MM.1S (cell line): ENCODE measurements around the gene PDGFD.

ENCODE experiments used
- DNase-seq: peaks from one replicate; pipeline ENCODE4 v3.0.0-alpha.2; 2015
- H2AFZ ChIP-seq: fragments of 300-600 bp; sonication (generic); 2 replicates; pipeline ENCODE4 v1.6.0; 2016; ENCODE audit warnings: antibody characterized with exemption, low read length
- H3F3A ChIP-seq: fragments of 300-600 bp; sonication (generic); 2 replicates; pipeline ENCODE4 v1.6.1; 2016; ENCODE audit warnings: mild to moderate bottlenecking, antibody characterized with exemption, low read length, moderate library complexity, mixed read lengths; ENCODE audit not compliant: insufficient read depth
- H3K27ac ChIP-seq: fragments of 300-600 bp; sonication (generic); 2 replicates; pipeline ENCODE4 v1.5.1; 2016; ENCODE audit warnings: mild to moderate bottlenecking, low read length
- H3K27me3 ChIP-seq: fragments of 300-600 bp; sonication (generic); replicated peaks from 2 replicates; pipeline ENCODE4 v1.6.0; 2016; ENCODE audit warnings: low read length; ENCODE audit not compliant: insufficient read depth
- H3K36me3 ChIP-seq: fragments of 300-600 bp; sonication (generic); replicated peaks from 2 replicates; pipeline ENCODE4 v1.6.1; 2016; ENCODE audit warnings: mild to moderate bottlenecking, low read length, mixed read lengths; ENCODE audit not compliant: insufficient read depth
- H3K4me1 ChIP-seq: fragments of 300-600 bp; sonication (generic); 2 replicates; pipeline ENCODE4 v1.6.1; 2016; ENCODE audit warnings: low read length, mixed read lengths
- H3K4me2 ChIP-seq: fragments of 300-600 bp; sonication (generic); 2 replicates; pipeline ENCODE4 v1.6.0; 2016; ENCODE audit warnings: low read depth, low read length
- H3K4me3 ChIP-seq: fragments of 300-600 bp; sonication (generic); 2 replicates; pipeline ENCODE4 v1.5.1; 2016; ENCODE audit warnings: low read length, mixed read lengths
- H3K79me2 ChIP-seq: fragments of 300-600 bp; sonication (generic); 2 replicates; pipeline ENCODE4 v1.6.1; 2016; ENCODE audit warnings: mixed run types, low read length, mixed read lengths
- H3K9ac ChIP-seq: fragments of 300-600 bp; sonication (generic); 2 replicates; pipeline ENCODE4 v1.6.1; 2016; ENCODE audit warnings: low read length, mixed read lengths
- H3K9me2 ChIP-seq: fragments of 300-600 bp; sonication (generic); replicated peaks from 2 replicates; pipeline ENCODE4 v1.6.1; 2016; ENCODE audit warnings: mild to moderate bottlenecking, low read length, mixed read lengths; ENCODE audit not compliant: insufficient read depth
- H3K9me3 ChIP-seq: fragments of 300-600 bp; sonication (generic); replicated peaks from 2 replicates; pipeline ENCODE4 v1.6.1; 2016; ENCODE audit warnings: mild to moderate bottlenecking, low read length, mixed read lengths; ENCODE audit not compliant: insufficient read depth
- H4K20me1 ChIP-seq: fragments of 300-600 bp; sonication (generic); 2 replicates; pipeline ENCODE4 v1.6.1; 2016; ENCODE audit warnings: mild to moderate bottlenecking, low read length, moderate library complexity, mixed read lengths; ENCODE audit not compliant: insufficient read depth
- CTCF ChIP-seq: fragments of 300-600 bp; sonication (generic); IDR thresholded peaks from 2 replicates; pipeline ENCODE4 v1.5.1; 2016; ENCODE audit warnings: antibody characterized with exemption, low read length, mixed read lengths
- EZH2 ChIP-seq: fragments of 300-600 bp; sonication (generic); optimal IDR thresholded peaks from 2 replicates; pipeline ENCODE3; 2017; ENCODE audit warnings: low read depth, mild to moderate bottlenecking, antibody characterized with exemption, low read length, mixed read lengths
- EZH2phosphoT487 ChIP-seq: fragments of 300-600 bp; sonication (generic); IDR thresholded peaks from 2 replicates; pipeline ENCODE4 v1.6.1; 2018; ENCODE audit warnings: antibody characterized with exemption, low read length

The PDGFD gene

GRCh38 chr11:103881584-103881983 lies 282.4 kb downstream of the PDGFD start:
- no peak overlapping the region for H3K4me2 ChIP-seq

DNA sequence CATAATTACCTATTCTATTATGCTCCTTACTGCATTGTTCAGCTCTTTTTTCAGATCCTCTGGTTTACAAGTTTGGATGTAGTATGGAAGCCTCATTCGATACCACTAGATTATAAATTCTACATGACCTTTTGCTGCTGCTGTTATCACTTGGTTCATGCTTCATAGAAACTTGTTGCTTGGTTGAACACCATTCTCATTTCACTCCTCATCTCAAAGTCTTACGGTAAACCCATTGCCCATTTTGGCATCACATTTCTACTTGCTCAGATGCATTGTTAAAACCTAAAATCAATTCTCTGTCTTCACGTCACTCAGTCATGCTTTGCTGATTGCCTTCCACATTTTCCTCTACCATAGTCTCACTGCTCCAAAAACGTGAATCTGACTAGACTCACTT lies 283.0 kb downstream of the PDGFD start:
- no peak overlapping the region for H3K27ac ChIP-seq
- no peak for DNase-seq
- H3K79me2 ChIP-seq, result no peaks in the 10 kb centered on the region
- TF ChIP-seq CTCF (no peak), EZH2 (no peak), EZH2phosphoT487 (no peak)
- no peak overlapping the region for H3K9ac ChIP-seq
- H3K4me3 ChIP-seq, result no peak overlapping the region
- H3K36me3 ChIP-seq, result no peaks in the 10 kb centered on the region
- H3F3A ChIP-seq, result no peaks in the 10 kb centered on the region
- no peaks in the 10 kb centered on the region for H4K20me1 ChIP-seq
- H3K4me1 ChIP-seq, result peaks cover 6% of the 10 kb centered on the region
- H2AFZ ChIP-seq, result no peak overlapping the region
- no peak overlapping the region for H3K4me2 ChIP-seq
- H3K27me3 ChIP-seq, result no peaks in the 10 kb centered on the region
- no peaks in the 10 kb centered on the region for H3K9me3 ChIP-seq
- H3K9me2 ChIP-seq, result no peaks in the 10 kb centered on the region

More at GRCh38 chr11:103881584-103881983, 282.4 kb downstream of the PDGFD start:
- Histone ChIP-seq H3K27me3 (no peaks in the 10 kb centered on the region), H3K9ac (no peak overlapping the region), H3K79me2 (no peaks in the 10 kb centered on the region), H3K27ac (no peak overlapping the region), H3K36me3 (no peaks in the 10 kb centered on the region), H4K20me1 (no peaks in the 10 kb centered on the region), H2AFZ (no peak overlapping the region), H3K4me3 (no peak overlapping the region), H3K9me2 (no peaks in the 10 kb centered on the region), H3F3A (no peaks in the 10 kb centered on the region), H3K9me3 (no peaks in the 10 kb centered on the region), H3K4me1 (no peaks in the 10 kb centered on the region)
- DNase-seq, result no peak
- TF ChIP-seq EZH2phosphoT487, result no peak
- TF ChIP-seq CTCF, result no peak
- TF ChIP-seq EZH2, result no peak

GRCh38 chr11:103878646-103879045 lies 285.3 kb downstream of the PDGFD start:
- no peaks in the 10 kb centered on the region for H3K79me2 ChIP-seq
- H3K36me3 ChIP-seq, result no peaks in the 10 kb centered on the region
- H3K4me1 ChIP-seq, result peaks cover 11% of the 10 kb centered on the region
- no peaks in the 10 kb centered on the region for H3K9me2 ChIP-seq
- H3K4me3 ChIP-seq, result no peak overlapping the region
- no peak for DNase-seq
- H3F3A ChIP-seq, result no peaks in the 10 kb centered on the region
- H3K9ac ChIP-seq, result no peak overlapping the region
- no peak overlapping the region for H2AFZ ChIP-seq
- no peak overlapping the region for H3K27ac ChIP-seq
- no peaks in the 10 kb centered on the region for H3K9me3 ChIP-seq
- TF ChIP-seq CTCF (no peak), EZH2phosphoT487 (no peak), EZH2 (no peak)
- H3K4me2 ChIP-seq, result no peak overlapping the region
- no peaks in the 10 kb centered on the region for H4K20me1 ChIP-seq
- no peaks in the 10 kb centered on the region for H3K27me3 ChIP-seq
